22Rv1 (cell line): ENCODE results near the gene CPD.
"Not testable (repeated sequence)": the region's sequence is repeated elsewhere in the genome, so short reads cannot be mapped to it uniquely, and the experiment has no call there.

Experiments
- H3K27ac ChIP-seq: fragments of 450-650 bp; 2 replicates; pipeline ENCODE4 v1.5.1; 2017
- CTCF ChIP-seq: fragments of 450-650 bp; IDR thresholded peaks from 2 replicates; pipeline ENCODE4 v1.5.1; 2017; ENCODE audit warnings: mild to moderate bottlenecking
- ZFX ChIP-seq: fragments of 450-650 bp; IDR thresholded peaks from 2 replicates; pipeline ENCODE4 v1.6.1; 2017; ENCODE audit warnings: antibody characterized with exemption, borderline replicate concordance

Gene CPD

DNA sequence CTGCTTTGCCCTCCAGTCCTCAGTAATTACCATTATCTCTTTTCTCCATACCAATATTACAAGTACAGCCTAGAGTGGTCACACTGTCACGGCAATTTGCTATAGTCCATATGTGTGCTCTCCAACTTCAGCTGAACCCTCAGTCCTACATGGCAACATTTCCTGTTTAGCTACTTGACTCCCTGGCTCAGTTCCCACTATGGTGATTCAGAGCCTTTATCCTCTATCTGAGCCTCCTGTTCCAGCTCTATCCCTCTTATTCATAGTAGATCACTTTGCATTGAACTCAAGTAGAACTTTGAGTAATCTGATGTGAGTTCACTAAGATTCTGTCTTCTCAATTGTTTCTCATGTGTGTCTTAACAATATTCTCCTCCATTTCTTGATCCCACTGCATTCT, 54.8 kb downstream of the CPD start:
- no peak overlapping the region for H3K27ac ChIP-seq
- TF ChIP-seq ZFX (no peak), CTCF (no peak)

DNA sequence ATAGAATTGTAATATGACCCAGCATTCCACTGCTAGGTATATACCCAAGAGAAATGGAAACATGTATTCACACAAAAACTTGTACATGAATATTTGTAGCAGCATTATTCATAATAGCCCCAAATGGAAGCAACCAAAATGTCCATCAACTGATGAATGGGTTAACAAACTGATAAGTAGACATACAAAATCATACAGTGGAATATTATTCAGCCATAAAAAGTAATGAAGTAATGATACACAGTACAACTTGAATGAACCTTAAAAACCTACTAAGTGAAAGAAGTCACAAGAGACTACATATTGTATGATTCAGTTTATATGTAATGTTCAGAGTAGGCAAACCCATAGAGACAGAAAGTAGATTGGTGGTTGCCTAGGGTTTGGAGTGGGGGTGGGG, 58.0 kb downstream of the CPD start:
- H3K27ac ChIP-seq, result no peak overlapping the region
- TF ChIP-seq ZFX (no peak), CTCF (no peak)

- H3K27ac ChIP-seq, result no peak overlapping the region
- no peak for TF ChIP-seq CTCF
- no peak for TF ChIP-seq ZFX
Observed at GRCh38 chr17:30443721-30444120, 65.0 kb downstream of the CPD start.

GRCh38 chr17:30446640-30447039, 67.9 kb downstream of the CPD start:
- H3K27ac ChIP-seq, result not testable (repeated sequence)

DNA sequence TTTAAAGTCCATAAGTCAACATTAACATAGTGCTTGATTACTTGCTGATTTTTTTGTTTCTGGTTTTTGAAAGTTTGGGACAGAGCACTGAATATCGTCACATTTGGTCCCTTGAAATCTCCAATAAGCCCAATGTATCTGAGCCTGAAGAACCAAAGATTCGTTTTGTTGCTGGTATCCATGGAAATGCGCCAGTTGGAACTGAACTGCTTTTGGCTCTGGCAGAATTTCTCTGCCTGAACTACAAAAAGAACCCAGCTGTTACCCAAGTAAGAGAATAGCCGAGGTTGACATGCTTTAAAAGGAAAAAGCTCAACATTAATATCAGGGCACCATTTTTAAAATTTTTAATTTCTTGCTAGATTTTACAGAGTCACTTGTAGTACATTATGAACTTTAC, 70.8 kb downstream of the CPD start:
- no peak overlapping the region for H3K27ac ChIP-seq
- TF ChIP-seq CTCF (no peak), ZFX (no peak)

DNA sequence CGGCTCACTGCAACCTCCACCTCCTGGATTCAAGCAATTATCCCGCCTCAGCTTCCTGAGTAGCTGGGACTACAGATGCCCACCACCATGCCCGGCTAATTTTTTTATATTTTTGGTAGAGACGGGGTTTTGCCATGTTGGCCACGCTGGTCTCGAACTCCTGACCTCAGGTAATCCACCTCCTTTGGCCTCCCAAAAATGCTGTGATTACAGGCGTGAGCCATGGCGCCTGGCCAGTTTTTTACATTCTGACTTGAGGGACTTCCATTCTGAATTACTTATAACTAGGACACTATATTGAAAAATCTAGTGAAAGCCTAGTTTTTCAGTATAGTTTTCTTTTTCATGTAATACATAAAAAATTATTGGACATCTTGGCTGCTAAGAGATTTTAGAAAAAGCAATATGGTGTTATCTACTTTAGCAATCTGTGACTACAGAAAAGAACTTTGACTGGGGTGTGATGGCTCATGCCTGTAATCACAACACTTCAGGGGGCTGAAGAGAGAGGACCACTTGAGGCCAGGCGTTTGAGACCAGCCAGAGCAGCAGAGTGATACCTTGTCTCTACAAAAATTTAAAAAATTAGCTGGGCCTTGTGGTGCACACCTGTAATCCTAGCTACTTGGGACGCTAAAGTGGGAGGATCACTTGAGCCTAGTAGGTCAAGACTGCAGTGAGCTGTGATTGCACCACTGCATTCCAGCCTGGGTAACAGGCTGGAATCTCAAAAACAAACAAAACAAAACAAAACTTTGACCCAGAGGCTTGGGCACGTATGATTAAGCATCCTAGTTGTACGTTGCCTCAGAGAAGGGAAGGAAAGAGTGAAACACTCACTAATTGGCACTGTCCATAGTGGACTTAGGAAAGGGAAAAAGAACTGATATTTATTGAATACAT, 71.6 kb downstream of the CPD start:
- H3K27ac ChIP-seq, result no peak overlapping the region
- TF ChIP-seq ZFX, result no peak
- TF ChIP-seq CTCF, result no peak

GRCh38 chr17:30454635-30455034, 75.9 kb downstream of the CPD start:
- no peak overlapping the region for H3K27ac ChIP-seq
- TF ChIP-seq ZFX (no peak), CTCF (no peak)
